Measurements from ENCODE around the gene PRKCD.

The PRKCD gene

DNA sequence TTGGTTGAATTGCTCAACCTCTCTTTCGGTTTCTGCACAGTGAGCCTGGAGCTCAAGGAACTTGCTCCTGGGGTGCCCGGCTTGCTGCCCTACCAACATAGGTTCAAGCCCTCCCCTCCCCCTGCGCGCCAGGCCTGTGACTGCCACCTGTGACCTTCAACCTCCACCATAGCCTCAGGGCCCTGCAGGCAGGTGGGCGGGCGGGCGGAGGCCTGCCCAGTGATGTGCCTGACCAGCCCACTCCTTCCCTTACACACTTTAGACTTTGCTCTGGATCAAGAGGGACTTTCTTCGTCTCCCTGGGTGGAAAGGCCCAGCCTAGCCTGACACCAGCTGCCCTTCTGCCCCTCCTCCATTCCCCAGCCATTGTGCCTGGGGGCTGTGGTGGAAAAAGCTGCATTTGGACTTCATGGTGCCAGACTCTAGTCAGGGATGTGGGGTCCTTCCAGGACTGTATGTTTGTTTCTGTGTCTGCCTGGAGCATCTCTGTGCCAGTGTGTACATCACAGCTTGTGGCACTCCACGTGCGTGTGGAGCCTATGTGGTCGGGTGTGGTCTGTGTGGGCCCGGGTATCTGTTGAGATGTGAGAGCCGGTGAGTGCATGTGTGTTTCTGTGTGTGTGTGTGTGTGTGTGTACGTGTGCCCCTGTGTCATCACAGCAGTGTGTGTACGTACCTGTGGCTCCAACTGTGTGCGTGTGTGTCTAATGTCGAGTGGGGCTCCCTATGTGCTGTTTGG, 9.5 kb downstream of the PRKCD start:
- no peak for DNase-seq (ENCODE audit: low read depth)

DNA sequence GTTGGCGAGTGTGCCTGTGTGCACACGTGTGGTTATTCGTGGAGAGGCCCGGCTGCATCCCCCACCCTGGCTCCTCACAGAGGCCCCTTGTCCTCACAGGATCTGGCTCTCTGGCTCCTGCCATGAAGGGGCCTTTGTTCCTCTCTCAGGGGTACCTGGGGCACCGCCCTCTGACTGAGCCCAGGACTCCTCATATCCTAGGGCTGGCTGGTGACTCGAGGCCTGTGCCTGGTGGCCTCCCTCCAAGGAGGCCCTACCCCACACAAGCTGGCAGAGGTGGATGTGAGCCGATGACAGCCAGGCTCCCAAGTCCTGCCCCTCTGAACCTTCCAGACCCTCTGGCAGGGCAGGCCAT, 10.0 kb downstream of the PRKCD start:
- no peak for DNase-seq (ENCODE audit: low read depth)

DNA sequence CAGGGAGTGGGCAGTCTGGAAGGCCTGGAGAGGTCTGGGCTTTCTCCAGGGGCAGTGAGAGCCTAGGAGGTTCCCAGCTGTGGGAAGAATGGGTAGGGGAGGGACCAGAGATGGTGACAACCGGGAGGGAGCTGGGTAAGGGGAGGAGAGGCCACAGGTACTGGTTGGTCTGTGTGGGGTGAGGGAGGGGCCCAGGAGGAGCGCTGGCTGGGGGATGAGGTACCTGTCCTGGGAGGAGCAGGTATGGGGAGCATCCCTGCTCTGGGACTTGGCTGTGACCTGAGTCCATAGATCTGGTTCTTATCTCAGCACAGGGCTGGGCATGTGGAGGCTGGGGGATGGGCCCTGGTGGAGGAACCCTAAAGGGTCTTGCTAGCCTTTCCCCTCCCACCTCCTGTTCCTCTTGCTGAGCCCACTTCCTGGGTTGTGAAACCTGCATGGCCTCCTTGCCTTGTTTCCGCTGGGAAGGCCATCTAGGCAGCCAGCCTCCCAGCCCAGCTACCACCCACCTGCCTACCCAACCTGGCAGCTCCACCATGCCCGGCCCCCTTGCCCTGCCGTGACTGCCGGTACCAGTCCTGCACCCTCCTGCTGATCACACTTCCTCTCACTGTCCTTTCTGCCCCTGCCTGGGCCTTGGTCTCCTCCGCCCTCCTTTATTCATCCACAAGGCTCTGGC, 11.0 kb downstream of the PRKCD start:
- no peak for DNase-seq (ENCODE audit: low read depth)

- no peak for DNase-seq (ENCODE audit: low read depth)
Observed at GRCh38 chr3:53173107-53173506, 12.1 kb downstream of the PRKCD start.

DNA sequence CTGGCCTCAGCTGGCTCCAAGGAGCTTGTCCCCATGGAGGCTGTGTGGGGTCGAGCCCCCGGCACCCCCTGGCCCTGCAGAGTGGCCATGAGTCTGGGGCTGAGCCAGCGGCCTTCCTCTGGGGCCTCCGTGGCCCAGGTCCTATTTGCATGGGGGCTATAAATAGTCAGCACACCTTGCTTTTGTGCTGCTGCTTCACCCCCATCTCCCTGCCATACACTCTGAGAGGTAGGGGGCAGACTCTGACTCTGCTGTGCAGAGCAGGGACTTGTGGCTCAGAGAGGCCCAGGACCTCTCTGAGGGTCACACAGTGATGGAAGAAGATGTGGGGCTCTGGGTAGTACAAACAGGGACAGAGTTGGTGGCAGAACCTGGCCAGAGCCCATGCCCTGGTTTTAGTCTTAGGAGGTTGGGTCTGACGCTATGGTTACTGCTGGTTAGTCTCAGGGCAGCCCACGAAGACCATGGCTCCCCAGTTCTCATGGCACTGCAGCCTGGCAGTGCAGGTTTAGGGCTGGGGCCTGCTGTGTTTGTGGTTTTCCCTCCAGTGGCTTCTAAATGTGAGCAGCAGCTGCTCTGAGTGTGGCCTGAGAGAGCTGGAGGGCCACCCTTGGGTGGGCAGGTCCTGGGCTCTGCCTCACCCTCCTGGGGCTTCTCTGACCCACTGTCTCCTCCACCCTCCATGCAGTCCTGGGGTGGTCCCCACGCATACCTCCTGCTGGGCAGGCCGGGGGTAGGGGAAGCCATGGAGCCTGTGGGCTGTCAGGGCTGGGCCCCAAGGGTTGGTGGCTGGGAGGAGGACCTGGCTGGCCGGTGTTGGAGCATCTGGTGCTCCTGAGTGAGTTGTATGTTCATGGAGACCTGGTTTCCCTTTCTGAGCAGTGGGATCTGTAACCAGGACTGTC, 13.6 kb downstream of the PRKCD start:
- no peak for DNase-seq (ENCODE audit: low read depth)

DNA sequence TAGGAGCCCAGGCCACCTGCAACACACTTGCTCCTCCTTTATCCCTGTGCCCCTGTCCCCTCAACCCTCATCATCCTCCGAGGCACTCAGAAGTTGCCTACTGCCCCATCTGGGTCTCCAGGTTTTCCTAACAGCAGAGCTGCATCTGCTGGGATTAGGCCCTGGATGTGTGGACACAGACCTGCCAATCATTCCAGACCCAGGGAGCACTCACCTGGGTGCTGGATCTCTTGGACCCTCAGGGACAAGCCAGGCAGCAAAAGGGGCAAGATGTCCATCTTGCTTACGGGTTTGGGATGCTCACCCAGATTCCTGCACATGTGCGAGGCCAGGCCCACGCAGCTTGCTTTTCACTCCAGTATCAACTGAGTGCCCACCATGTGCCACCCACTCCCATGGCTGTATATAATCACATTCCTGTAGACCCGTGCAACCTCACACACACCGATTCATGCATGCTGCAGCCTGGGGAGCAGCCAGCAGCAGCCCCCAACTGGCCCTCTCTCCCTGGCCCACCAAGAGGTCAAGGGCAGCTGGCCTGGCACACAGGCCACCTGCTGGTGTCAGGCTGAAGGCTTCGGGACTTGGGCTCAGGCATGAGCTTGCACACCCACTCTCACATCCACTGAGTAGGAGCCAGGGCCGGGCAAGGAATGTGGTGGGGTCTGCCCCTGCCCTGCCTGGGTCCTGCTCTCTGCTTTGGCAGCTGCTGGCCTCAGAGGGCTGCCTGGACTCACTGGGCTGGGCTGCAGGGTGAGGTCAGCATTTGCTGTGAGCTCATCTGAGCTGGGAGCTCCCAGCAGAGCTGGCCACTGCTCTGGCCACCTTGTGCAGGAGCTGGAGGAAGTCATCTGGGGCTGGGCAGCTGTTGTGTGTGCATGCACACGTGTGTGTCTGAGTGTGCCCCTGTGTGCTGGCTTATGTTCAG, 14.9 kb downstream of the PRKCD start:
- DNase-seq (ENCODE audit: low read depth) = no peak

GRCh38 chr3:53178246-53178645, 17.2 kb downstream of the PRKCD start:
- DNase-seq (ENCODE audit: low read depth) = no peak

GRCh38 chr3:53179580-53179979, 18.6 kb downstream of the PRKCD start:
- DNase-seq (ENCODE audit: low read depth) = no peak

DNA sequence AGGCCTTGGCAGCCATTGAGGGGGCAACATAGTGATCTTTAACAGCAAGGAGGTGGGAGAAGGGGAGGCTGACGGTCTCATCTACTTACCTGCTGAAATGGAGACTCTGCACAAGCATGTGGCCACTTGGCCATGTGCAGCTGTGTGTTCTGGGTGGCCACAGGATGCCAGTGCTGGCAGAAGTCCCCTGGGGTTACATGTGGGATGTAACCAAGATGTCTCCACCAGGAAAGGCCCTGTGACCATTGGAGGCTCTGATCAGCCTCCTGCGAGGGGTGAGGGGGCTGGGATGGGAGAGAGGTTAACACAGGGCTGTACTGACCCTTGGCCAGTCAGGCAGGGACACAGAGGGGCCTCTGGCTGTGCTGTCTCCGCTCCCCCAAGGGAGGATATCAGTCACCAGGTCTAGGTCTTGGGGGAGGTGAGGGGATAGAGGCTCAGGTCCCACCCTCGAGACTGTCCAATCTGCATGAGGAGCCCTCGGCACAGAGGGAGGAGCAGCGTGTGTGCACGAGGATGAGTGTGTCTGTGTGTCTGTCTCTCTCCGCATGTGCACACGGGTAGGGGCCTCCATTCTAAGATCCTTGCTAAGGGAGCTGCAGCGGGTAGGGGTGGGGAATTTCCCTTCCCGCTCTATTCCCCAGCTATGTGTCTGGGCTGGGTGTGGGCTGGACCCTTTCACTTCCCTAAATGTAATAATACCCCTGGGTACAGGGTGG, 19.5 kb downstream of the PRKCD start:
- no peak for DNase-seq (ENCODE audit: low read depth)

- no peak for DNase-seq (ENCODE audit: low read depth)
Observed at GRCh38 chr3:53181024-53181371, 20.0 kb downstream of the PRKCD start.

GRCh38 chr3:53181528-53181927, 20.5 kb downstream of the PRKCD start:
- DNase-seq (ENCODE audit: low read depth) = no peak

DNA sequence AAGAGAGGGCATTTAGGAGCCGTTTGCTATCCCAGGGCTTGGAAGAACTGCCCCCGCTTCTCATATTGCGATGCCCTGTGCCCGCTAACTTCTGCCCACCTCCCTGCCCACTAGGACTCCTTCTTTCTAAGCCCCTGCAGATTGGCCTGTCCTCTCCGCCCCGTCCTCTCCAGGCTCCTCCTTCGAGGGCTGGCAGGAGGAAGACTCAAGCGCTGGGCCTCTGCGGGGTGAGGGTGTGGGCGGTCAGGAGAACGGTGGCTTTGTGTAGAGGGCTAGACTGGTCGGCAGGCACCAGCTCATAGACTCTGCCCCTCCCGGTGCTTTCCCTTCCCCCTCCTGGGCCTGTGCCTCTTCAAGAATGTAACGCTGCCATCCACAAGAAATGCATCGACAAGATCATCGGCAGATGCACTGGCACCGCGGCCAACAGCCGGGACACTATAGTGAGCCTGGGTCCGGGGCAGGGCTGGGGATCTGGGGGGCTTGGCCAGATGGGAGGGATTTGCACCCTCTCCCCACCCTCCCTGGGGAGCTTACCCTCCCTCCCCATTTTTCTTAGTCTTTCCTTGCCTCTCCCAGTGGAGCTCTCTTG, 21.9 kb downstream of the PRKCD start:
- DNase-seq (ENCODE audit: low read depth) = no peak

- DNase-seq (ENCODE audit: low read depth) = no peak
Observed at GRCh38 chr3:53183514-53183913, 22.5 kb downstream of the PRKCD start.

DNA sequence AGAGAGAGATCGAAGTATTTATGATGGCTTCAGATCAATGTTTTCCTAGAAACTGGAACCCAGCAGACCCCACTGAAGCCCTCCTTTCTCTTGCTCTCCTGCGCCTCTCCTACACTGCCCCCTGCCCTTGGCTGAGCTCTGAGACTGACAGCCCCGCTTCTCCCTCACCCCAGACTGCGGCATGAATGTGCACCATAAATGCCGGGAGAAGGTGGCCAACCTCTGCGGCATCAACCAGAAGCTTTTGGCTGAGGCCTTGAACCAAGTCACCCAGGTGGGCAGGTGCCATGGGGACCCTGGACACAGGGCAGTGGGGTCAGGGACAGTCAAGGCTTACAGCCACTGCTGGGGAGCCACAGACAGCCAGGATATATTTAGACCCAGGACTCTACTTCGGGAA, 23.7 kb downstream of the PRKCD start:
- no peak for DNase-seq (ENCODE audit: low read depth)

DNA sequence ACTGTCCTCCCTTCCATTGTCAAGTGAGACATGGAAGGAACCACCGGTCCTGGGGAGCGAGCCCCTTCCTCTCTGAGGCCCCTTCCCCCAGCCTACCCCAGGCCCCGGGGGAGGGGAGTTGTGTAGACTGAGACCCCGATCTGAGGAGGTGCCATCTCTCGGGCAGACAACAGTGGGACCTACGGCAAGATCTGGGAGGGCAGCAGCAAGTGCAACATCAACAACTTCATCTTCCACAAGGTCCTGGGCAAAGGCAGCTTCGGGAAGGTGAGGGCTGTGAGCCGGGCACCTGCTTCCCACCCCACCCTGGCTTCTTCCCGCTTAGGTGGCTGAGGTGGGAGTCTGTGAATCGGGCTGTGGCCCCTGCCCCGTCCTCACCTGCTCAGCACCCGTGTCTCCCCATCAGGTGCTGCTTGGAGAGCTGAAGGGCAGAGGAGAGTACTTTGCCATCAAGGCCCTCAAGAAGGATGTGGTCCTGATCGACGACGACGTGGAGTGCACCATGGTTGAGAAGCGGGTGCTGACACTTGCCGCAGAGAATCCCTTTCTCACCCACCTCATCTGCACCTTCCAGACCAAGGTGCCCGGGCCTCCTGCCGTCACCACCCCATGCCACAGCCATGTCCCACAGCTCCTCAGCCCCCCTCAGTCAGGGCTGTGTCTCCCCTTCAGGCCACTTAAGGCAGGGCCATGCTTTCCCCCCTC, 24.9 kb downstream of the PRKCD start:
- DNase-seq (ENCODE audit: low read depth) = no peak

DNA sequence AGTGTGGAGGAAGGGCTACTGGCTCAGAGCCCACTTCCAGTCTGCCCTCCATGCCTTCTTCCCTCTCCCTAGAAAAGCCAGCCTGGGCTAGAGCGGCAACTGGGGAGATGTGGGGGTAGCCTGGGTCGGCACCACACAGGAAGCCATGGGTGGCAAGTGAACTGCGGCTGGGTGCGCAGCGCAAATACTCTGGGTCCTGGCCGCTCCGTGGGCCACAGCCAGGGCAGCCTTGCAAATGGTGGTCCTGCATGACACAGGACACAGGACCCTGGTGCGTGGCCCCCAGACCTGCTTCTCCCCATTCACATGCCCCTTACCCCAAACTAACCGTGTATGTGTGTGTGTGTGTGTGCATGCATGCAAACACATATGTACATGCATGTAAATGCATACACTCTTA, 25.7 kb downstream of the PRKCD start:
- no peak for DNase-seq (ENCODE audit: low read depth)

GRCh38 chr3:53187430-53187829, 26.4 kb downstream of the PRKCD start:
- peak; percentile 32 for DNase-seq (ENCODE audit: low read depth)

- DNase-seq (ENCODE audit: low read depth) = no peak
Observed at GRCh38 chr3:53188136-53188685, 27.2 kb downstream of the PRKCD start.

DNA sequence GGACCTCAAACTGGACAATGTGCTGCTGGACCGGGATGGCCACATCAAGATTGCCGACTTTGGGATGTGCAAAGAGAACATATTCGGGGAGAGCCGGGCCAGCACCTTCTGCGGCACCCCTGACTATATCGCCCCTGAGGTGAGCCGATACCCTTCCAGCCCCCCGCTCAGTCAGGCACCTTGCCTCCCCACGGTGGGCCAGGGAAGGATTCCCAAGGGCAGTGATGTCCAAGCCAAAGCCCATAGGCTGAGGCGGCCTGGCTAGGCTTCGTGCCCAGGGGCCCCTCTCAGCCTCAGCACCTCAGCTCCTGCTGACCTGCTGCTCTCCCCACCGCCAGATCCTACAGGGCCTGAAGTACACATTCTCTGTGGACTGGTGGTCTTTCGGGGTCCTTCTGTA, 27.7 kb downstream of the PRKCD start:
- no peak for DNase-seq (ENCODE audit: low read depth)

DNA sequence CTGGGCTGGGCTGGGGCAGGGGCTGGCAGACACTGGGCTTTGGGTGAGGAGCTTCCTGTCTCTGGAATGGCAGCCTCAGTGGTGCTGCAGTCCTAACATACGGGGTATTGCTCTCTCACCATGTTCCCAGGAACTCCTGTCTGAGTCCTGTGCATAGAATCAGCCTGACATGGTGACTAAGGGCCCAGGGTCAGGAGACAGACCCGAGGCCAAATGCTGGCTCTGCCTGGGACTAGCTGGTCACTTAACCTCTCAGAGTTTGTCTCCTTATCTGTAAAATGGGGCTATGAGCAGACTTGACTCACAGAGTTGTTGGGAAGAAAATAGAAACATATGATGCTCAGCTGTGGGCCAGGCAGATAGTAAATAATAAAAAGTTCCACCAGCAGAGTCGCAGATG, 28.3 kb downstream of the PRKCD start:
- no peak for DNase-seq (ENCODE audit: low read depth)

Data from ELR (cell line).